CD4-positive, alpha-beta T cell treated with Interleukin-17A for 1 hour (primary cell): ENCODE data around the gene BICC1.
A peak's percentile ranks its signal among the peaks of the same experiment; 100 is the strongest.

Source experiments
- DNase-seq: peaks from one replicate; pipeline ENCODE4 v3.0.0-alpha.2; 2020

BICC1 gene

GRCh38 chr10:58512491-58513187 is at the start of gene BICC1:
TSS of gene BICC1 (plus strand) at chr10:58512872. CDS start at chr10:58513144, 272 bp downstream.
- no peak for DNase-seq

- no peak for DNase-seq
These were observed 47.7 kb upstream of the BICC1 start for GRCh38 chr10:58464956-58465355.

GRCh38 chr10:58465629-58466028 is 47.0 kb upstream of the BICC1 start:
- DNase-seq: no peak

GRCh38 chr10:58467931-58468635 is 44.6 kb upstream of the BICC1 start:
- no peak for DNase-seq

GRCh38 chr10:58473976-58474375 is 38.7 kb upstream of the BICC1 start:
- no peak for DNase-seq

GRCh38 chr10:58475322-58476277 is 37.1 kb upstream of the BICC1 start:
- no peak for DNase-seq

- no peak for DNase-seq
These were observed 35.5 kb upstream of the BICC1 start for GRCh38 chr10:58477122-58477521.

GRCh38 chr10:58477902-58478301 is 34.8 kb upstream of the BICC1 start:
- DNase-seq: no peak

- DNase-seq: no peak
These were observed 33.6 kb upstream of the BICC1 start for GRCh38 chr10:58479045-58479444.

- DNase-seq: no peak
These were observed 32.4 kb upstream of the BICC1 start for GRCh38 chr10:58480321-58480720.

GRCh38 chr10:58481569-58482109 is 31.0 kb upstream of the BICC1 start:
- no peak for DNase-seq

GRCh38 chr10:58486821-58487220 is 25.9 kb upstream of the BICC1 start:
- no peak for DNase-seq

- DNase-seq: no peak
These were observed 23.8 kb upstream of the BICC1 start for GRCh38 chr10:58488921-58489320.

- DNase-seq: no peak
These were observed 9.7 kb upstream of the BICC1 start for GRCh38 chr10:58502956-58503355.

GRCh38 chr10:58508316-58508715 is 4.4 kb upstream of the BICC1 start:
- no peak for DNase-seq

GRCh38 chr10:58511765-58512490 is 744 bp upstream of the BICC1 start:
- DNase-seq: no peak

- DNase-seq: peak; percentile 1
These were observed 777 bp downstream of the BICC1 start for GRCh38 chr10:58513188-58514110.

GRCh38 chr10:58514111-58514770 is 1.6 kb downstream of the BICC1 start:
- DNase-seq: no peak

GRCh38 chr10:58515291-58515941 is 2.7 kb downstream of the BICC1 start:
- no peak for DNase-seq

- no peak for DNase-seq
These were observed 3.4 kb downstream of the BICC1 start for GRCh38 chr10:58516119-58516518.
